GM19193 (cell line): Measurements from ENCODE around the gene UGT1A8.

Source experiments
- POLR2A ChIP-seq: IDR thresholded peaks from 4 replicates; pipeline ENCODE4 v1.6.1; 2011; ENCODE audit not compliant: insufficient read depth, insufficient read length; ENCODE audit errors: extremely low read depth

The UGT1A8 gene

GRCh38 chr2:233699424-233700027, 82.1 kb downstream of the UGT1A8 start:
- TF ChIP-seq POLR2A = no peak

DNA sequence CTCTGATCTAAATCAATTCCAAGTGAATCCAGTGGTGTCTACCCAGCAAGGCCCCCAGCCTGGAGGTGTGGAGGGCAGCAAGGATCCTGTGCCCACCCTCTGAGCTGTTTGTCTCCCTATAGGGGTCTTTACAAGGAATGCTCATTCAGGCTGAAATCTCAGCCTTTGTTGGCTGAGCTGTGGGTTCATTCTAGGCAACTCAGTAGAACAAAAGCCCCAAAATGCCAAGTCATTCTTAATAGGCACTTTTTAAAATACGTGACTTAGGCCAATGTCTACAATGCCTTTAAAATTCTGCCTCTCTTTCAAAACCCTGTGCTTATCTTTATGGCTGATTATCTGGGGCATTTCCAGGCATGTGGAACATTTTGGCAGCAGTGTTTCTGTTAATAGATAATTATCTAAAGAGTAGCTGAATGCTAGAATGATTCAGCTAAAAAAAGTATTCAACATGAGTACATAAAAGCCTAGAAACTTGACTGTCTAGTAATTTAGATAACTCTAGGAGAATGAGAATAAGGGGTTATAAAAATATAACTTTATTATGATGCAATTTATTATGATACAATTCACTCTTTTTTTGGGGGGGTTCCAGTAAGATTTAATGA, 82.7 kb downstream of the UGT1A8 start:
- no peak for TF ChIP-seq POLR2A

DNA sequence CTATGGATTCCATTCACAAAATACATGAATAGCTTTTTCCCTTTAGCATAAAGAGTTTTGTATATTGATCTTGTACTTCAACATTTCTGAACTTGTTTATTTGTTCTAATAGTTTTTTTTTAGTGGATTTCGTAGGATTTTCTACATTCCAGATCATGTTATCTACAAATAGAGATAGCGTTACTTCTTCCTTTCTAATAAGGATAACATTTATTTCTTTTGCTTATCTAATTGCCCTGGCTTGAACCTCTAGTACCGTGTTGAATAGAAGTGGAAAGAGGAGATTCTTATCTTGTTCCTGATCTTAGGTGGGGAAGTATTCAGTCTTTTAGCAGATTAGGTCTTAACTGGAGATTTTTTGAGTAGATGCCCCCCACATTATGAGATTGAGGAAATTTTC, 84.8 kb downstream of the UGT1A8 start:
- TF ChIP-seq POLR2A = no peak

DNA sequence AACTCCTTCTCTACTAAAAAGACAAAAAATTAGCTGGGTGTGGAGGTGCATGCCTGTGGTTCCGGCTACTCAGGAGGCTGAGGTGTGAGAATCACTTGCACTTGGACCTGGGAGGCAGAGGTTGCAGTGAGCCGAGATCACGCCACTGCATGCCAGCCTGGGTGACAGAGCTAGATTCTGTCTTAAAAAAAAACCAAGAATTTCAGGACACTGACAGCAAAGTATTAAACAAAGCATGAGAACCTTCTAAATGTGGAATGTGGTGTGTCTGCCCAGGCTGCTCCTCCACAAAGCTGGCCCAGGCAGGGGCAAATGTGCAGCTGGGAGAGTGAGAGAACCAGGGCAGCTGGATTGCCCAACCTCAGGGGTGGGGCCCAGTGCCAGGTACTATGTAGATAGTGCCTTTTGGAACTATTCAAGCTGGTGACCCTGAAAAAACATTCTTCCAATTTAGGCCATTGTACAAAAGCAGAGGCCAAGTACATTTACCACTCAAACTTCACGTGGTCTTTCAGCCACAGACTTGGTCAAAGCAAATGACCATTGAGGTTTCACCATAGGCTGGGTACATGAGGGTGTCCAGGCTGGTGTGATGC, 88.6 kb downstream of the UGT1A8 start:
- no peak for TF ChIP-seq POLR2A

DNA sequence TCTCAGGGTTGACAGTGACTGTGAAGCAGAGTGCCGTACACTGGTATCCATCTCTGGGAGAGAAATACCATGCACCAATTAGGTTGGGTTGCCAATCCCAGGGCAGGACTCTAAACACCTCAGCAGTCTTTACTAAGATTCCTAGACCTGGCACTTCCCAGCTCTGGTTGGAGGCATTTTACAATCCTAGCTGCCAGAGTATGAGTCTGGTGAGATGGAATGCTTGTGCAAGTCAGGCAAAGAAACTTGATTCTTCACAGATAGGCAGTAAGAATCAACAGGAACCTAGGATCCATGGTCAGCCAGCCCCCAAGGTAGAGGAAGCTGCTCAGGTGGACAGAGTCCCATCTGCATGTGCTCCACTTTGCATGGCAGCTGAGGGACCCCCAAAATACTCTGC, 89.3 kb downstream of the UGT1A8 start:
- TF ChIP-seq POLR2A = no peak

DNA sequence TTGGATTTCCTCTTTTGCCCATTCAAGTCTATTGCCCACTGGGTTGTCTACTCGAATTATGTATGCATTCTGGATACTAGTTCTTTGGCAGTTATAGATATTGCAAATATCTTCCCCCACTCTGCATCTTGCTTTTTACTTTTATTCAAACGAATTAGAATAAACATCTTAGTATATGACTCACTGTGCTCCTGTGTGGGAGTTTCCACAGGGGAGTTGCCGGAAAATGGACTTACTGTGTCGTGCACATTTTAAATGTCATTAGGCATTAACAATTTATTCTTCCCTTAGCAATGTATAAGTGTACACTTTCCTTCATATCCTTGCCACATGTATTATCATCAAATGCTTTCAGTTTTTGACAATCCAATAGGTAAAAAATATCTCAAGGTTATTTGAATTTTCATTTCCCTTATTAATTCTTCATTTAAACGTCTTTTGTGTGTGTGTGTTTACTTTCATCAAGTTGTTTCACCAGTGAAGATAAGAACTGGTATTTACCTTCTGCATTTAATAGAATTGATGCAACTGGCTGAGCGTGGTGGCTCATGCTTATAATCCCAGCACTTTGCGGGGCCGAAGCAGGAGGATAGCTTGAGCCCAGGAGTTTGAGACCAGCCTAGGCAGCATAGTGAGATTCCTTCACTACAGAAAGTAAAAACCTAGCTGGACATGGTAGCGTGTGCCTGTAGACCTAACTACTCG, 90.7 kb downstream of the UGT1A8 start:
- no peak for TF ChIP-seq POLR2A

DNA sequence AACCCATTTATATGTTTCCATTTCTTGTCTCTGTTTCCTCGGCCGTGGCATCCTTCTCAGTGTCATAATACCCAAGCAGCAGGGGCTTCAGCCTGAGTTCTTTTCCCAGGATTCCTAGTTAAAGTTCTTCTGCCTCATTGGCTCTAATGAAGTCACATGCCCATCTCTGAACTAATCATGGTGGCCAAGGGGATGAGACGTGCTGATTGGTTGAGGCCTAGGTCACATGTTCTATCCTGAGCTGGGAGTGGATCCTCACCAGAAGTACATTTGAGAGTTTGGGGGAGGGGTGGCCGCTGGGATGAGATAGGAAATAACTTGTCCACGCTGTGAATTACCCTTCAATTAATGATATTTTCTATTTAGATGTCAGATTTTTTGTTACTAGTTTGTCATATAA, 91.5 kb downstream of the UGT1A8 start:
- no peak for TF ChIP-seq POLR2A

- TF ChIP-seq POLR2A = no peak
These were observed 94.0 kb downstream of the UGT1A8 start for GRCh38 chr2:233711312-233712008.

GRCh38 chr2:233712611-233713261, 95.3 kb downstream of the UGT1A8 start, which contains the start of gene UGT1A5:
TSS of gene UGT1A5 (plus strand) at chr2:233712907. CDS start at chr2:233712992, 85 bp downstream.
- TF ChIP-seq POLR2A = no peak

DNA sequence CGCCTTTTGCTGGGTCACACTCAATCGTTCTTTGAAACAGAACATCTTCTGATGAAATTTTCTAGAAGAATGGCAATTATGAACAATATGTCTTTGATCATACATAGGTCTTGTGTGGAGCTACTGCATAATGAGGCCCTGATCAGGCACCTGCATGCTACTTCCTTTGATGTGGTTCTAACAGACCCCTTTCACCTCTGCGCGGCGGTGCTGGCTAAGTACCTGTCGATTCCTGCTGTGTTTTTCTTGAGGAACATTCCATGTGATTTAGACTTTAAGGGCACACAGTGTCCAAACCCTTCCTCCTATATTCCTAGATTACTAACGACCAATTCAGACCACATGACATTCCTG, 95.8 kb downstream of the UGT1A8 start:
- TF ChIP-seq POLR2A = no peak

- no peak for TF ChIP-seq POLR2A
These were observed 96.7 kb downstream of the UGT1A8 start for GRCh38 chr2:233714121-233714520.

GRCh38 chr2:233718552-233718951, 101.1 kb downstream of the UGT1A8 start, which contains the start of gene UGT1A4:
TSS of gene UGT1A4 (plus strand) at chr2:233718736. CDS start at chr2:233718821, 85 bp downstream.
- no peak for TF ChIP-seq POLR2A

GRCh38 chr2:233728723-233729301, 111.4 kb downstream of the UGT1A8 start, which contains the start of gene UGT1A3:
TSS of gene UGT1A3 (plus strand) at chr2:233729042. CDS start at chr2:233729127, 85 bp downstream.
- TF ChIP-seq POLR2A = no peak

DNA sequence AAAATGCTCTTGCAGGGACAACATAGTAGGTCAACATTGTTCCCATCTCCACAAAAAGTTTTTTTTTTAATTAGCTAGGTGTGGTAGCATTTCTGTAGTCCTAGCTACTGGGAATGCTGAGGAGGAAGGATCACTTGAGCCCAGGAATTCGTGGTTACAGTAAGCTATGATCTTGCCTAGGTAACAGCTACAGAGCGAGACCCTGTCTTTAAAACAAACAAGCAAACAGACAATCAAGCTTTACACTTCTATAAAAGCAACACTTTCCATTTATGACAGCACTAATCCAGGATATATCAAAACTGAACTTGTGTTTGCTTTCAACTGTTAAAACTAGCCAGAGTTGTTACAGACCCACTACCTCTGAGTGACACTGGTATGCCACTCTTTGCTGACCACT, 123.4 kb downstream of the UGT1A8 start:
- no peak for TF ChIP-seq POLR2A
